Stimulated activated naive B cell treated with anti-CD40 and anti-IgM and Interleukin-4, amounts not matched to agents 10 μg/mL and 1 μg/mL and 100 μg/mL, for 72 hours (primary cell): ENCODE measurements around the gene UGT1A8.
"Not testable (repeated sequence)": the region's sequence is repeated elsewhere in the genome, so short reads cannot be mapped to it uniquely, and the experiment has no call there.

Experiments
- ATAC-seq, 2 donors: fragments of 150-1000 bp; cut with Tn5 transposase; replicated peaks; 2 replicates each; pipeline ENCODE4 v1.10.0; 2021; ENCODE audit warnings: moderate library complexity in 1 of 2
- DNase-seq: peaks from one replicate; pipeline ENCODE4 v3.0.0; 2021
- H3K27ac Mint-ChIP-seq: one replicate; pipeline ENCODE4 v1.8.0; 2022; ENCODE audit warnings: mild to moderate bottlenecking, mixed read lengths
- H3K27me3 Mint-ChIP-seq, 2 donors: one replicate each; pipeline ENCODE4 v1.8.0; 2022; ENCODE audit warnings: mixed read lengths in 2 of 2
- H3K36me3 Mint-ChIP-seq, 2 donors: one replicate each; pipeline ENCODE4 v1.8.0; 2022; ENCODE audit warnings: mixed read lengths in 2 of 2, mild to moderate bottlenecking in 1 of 2
- H3K4me1 Mint-ChIP-seq, 2 donors: one replicate each; pipeline ENCODE4 v1.8.0; 2022; ENCODE audit warnings: mixed read lengths in 2 of 2, mild to moderate bottlenecking in 1 of 2
- H3K4me3 Mint-ChIP-seq, 2 donors: one replicate each; pipeline ENCODE4 v1.8.0; 2022; ENCODE audit warnings: mild to moderate bottlenecking in 2 of 2, mixed read lengths in 2 of 2, moderate library complexity in 1 of 2
- H3K9me3 Mint-ChIP-seq, 2 donors: one replicate each; pipeline ENCODE4 v1.8.0; 2022; ENCODE audit warnings: mixed read lengths in 2 of 2, mild to moderate bottlenecking in 1 of 2

Gene UGT1A8

GRCh38 chr2:233604826-233605225, 12.6 kb upstream of the UGT1A8 start:
- H3K27me3 Mint-ChIP-seq = peaks cover 14 to 21% of the 10 kb centered on the region in 2 donors
- peaks cover 6 to 7% of the 10 kb centered on the region in 2 donors for H3K36me3 Mint-ChIP-seq
- no peak overlapping the region for H3K27ac Mint-ChIP-seq
- no peak overlapping the region for H3K4me3 Mint-ChIP-seq
- H3K9me3 Mint-ChIP-seq = peaks cover 3 to 4% of the 10 kb centered on the region in 2 donors
- DNase-seq = no peak
- ATAC-seq = no peak
- H3K4me1 Mint-ChIP-seq = no peaks in the 10 kb centered on the region

- no peaks in the 10 kb centered on the region for H3K4me1 Mint-ChIP-seq
- DNase-seq (no peak), ATAC-seq (no peak)
- peaks cover 6 to 7% of the 10 kb centered on the region in 2 donors for H3K36me3 Mint-ChIP-seq
- peaks cover 6 to 8% of the 10 kb centered on the region in 2 donors for H3K9me3 Mint-ChIP-seq
- H3K4me3 Mint-ChIP-seq = no peak overlapping the region
- H3K27me3 Mint-ChIP-seq = peaks cover 9 to 16% of the 10 kb centered on the region in 2 donors
- no peak overlapping the region for H3K27ac Mint-ChIP-seq
Observed at GRCh38 chr2:233605680-233606079, 11.8 kb upstream of the UGT1A8 start.

- Mint-ChIP-seq H3K4me3 (no peak overlapping the region), H3K27ac (no peak overlapping the region), H3K4me1 (no peaks in the 10 kb centered on the region), H3K9me3 (peaks cover 13 to 33% of the 10 kb centered on the region in 2 donors), H3K36me3 (peaks cover 0 to 10% of the 10 kb centered on the region in 2 donors), H3K27me3 (peaks cover 15 to 29% of the 10 kb centered on the region in 2 donors)
- no peak for DNase-seq
- no peak for ATAC-seq
Observed at GRCh38 chr2:233611284-233611683, 6.1 kb upstream of the UGT1A8 start.

- peaks cover 0 to 15% of the 10 kb centered on the region in 2 donors for H3K9me3 Mint-ChIP-seq
Observed at GRCh38 chr2:233620204-233620603, 2.8 kb downstream of the UGT1A8 start.

GRCh38 chr2:233621863-233622262, 4.4 kb downstream of the UGT1A8 start:
- DNase-seq, H3K27ac Mint-ChIP-seq, H3K4me3 Mint-ChIP-seq, H3K4me1 Mint-ChIP-seq, H3K36me3 Mint-ChIP-seq, ATAC-seq, H3K9me3 Mint-ChIP-seq: not testable (repeated sequence)
- H3K27me3 Mint-ChIP-seq = peaks cover 14 to 19% of the 10 kb centered on the region in 2 donors

More at GRCh38 chr2:233620204-233620603, 2.8 kb downstream of the UGT1A8 start:
- Mint-ChIP-seq H3K27ac (no peak overlapping the region), H3K4me3 (no peak overlapping the region), H3K27me3 (peaks cover 23 to 36% of the 10 kb centered on the region in 2 donors), H3K36me3 (no peaks in the 10 kb centered on the region), H3K4me1 (no peaks in the 10 kb centered on the region)
- no peak for DNase-seq
- ATAC-seq = no peak

GRCh38 chr2:233627331-233628025, 10.0 kb downstream of the UGT1A8 start:
- Mint-ChIP-seq H3K4me3 (no peak overlapping the region), H3K9me3 (peaks cover 17 to 22% of the 10 kb centered on the region in 2 donors), H3K36me3 (peaks cover 6 to 7% of the 10 kb centered on the region in 2 donors), H3K27ac (no peak overlapping the region), H3K27me3 (peaks cover 27 to 32% of the 10 kb centered on the region in 2 donors), H3K4me1 (peaks cover 0 to 2% of the 10 kb centered on the region in 2 donors)
- DNase-seq (no peak), ATAC-seq (no peak)

- not testable (repeated sequence) for ATAC-seq, H3K4me3 Mint-ChIP-seq, H3K4me1 Mint-ChIP-seq, H3K36me3 Mint-ChIP-seq, H3K9me3 Mint-ChIP-seq, DNase-seq, H3K27ac Mint-ChIP-seq
- H3K27me3 Mint-ChIP-seq = peaks cover 36 to 51% of the 10 kb centered on the region in 2 donors
Observed at GRCh38 chr2:233636306-233636705, 18.9 kb downstream of the UGT1A8 start, which contains the start of gene UGT1A10. TSS of gene UGT1A10 (plus strand) at chr2:233636448. CDS start at chr2:233636523, 75 bp downstream.

GRCh38 chr2:233638836-233639235, 21.4 kb downstream of the UGT1A8 start:
- Mint-ChIP-seq H3K27ac (no peak overlapping the region), H3K4me3 (no peak overlapping the region), H3K36me3 (no peaks in the 10 kb centered on the region), H3K9me3 (peaks cover 9% of the 10 kb centered on the region in 2 donors), H3K27me3 (peaks cover 18 to 36% of the 10 kb centered on the region in 2 donors), H3K4me1 (peaks cover 0 to 6% of the 10 kb centered on the region in 2 donors)
- DNase-seq (no peak), ATAC-seq (no peak)

GRCh38 chr2:233639860-233640259, 22.4 kb downstream of the UGT1A8 start:
- H3K27ac Mint-ChIP-seq = no peak overlapping the region
- H3K4me1 Mint-ChIP-seq = peaks cover 0 to 6% of the 10 kb centered on the region in 2 donors
- H3K36me3 Mint-ChIP-seq = no peaks in the 10 kb centered on the region
- H3K9me3 Mint-ChIP-seq = peaks cover 9 to 10% of the 10 kb centered on the region in 2 donors
- ATAC-seq (no peak), DNase-seq (no peak)
- no peak overlapping the region for H3K4me3 Mint-ChIP-seq
- peaks cover 16 to 26% of the 10 kb centered on the region in 2 donors for H3K27me3 Mint-ChIP-seq

GRCh38 chr2:233643128-233643527, 25.7 kb downstream of the UGT1A8 start:
- ATAC-seq (no peak), DNase-seq (no peak)
- no peak overlapping the region for H3K4me3 Mint-ChIP-seq
- peaks cover 0 to 6% of the 10 kb centered on the region in 2 donors for H3K4me1 Mint-ChIP-seq
- peaks cover 29 to 32% of the 10 kb centered on the region in 2 donors for H3K9me3 Mint-ChIP-seq
- peaks cover 16 to 28% of the 10 kb centered on the region in 2 donors for H3K27me3 Mint-ChIP-seq
- H3K27ac Mint-ChIP-seq = no peak overlapping the region
- H3K36me3 Mint-ChIP-seq = peaks cover 6 to 16% of the 10 kb centered on the region in 2 donors

GRCh38 chr2:233646033-233646432, 28.6 kb downstream of the UGT1A8 start:
- not testable (repeated sequence) for H3K4me1 Mint-ChIP-seq, H3K4me3 Mint-ChIP-seq, ATAC-seq, H3K27ac Mint-ChIP-seq, DNase-seq
- Mint-ChIP-seq H3K36me3 (peaks cover 6 to 16% of the 10 kb centered on the region in 2 donors), H3K9me3 (peaks cover 29 to 32% of the 10 kb centered on the region in 2 donors), H3K27me3 (peaks cover 16 to 36% of the 10 kb centered on the region in 2 donors)

GRCh38 chr2:233650981-233651380, 33.5 kb downstream of the UGT1A8 start:
- H3K9me3 Mint-ChIP-seq = peaks cover 15 to 16% of the 10 kb centered on the region in 2 donors
- no peak overlapping the region for H3K27ac Mint-ChIP-seq
- H3K36me3 Mint-ChIP-seq = peaks cover 9 to 16% of the 10 kb centered on the region in 2 donors
- no peaks in the 10 kb centered on the region for H3K4me1 Mint-ChIP-seq
- no peak overlapping the region for H3K4me3 Mint-ChIP-seq
- H3K27me3 Mint-ChIP-seq = peaks cover 22 to 33% of the 10 kb centered on the region in 2 donors
- ATAC-seq (no peak), DNase-seq (no peak)

GRCh38 chr2:233651430-233651829, 34.0 kb downstream of the UGT1A8 start:
- ATAC-seq (no peak), DNase-seq (no peak)
- peaks cover 13% of the 10 kb centered on the region in 2 donors for H3K9me3 Mint-ChIP-seq
- H3K4me1 Mint-ChIP-seq = no peaks in the 10 kb centered on the region
- H3K27ac Mint-ChIP-seq = no peak overlapping the region
- H3K4me3 Mint-ChIP-seq = no peak overlapping the region
- H3K27me3 Mint-ChIP-seq = peaks cover 21 to 29% of the 10 kb centered on the region in 2 donors
- H3K36me3 Mint-ChIP-seq = peaks cover 7 to 14% of the 10 kb centered on the region in 2 donors

- no peaks in the 10 kb centered on the region for H3K4me1 Mint-ChIP-seq
- peaks cover 14 to 18% of the 10 kb centered on the region in 2 donors for H3K27me3 Mint-ChIP-seq
- ATAC-seq (no peak), DNase-seq (no peak)
- H3K4me3 Mint-ChIP-seq = no peak overlapping the region
- H3K9me3 Mint-ChIP-seq = no peaks in the 10 kb centered on the region
- peaks cover 0 to 3% of the 10 kb centered on the region in 2 donors for H3K36me3 Mint-ChIP-seq
- no peak overlapping the region for H3K27ac Mint-ChIP-seq
Observed at GRCh38 chr2:233654501-233654900, 37.1 kb downstream of the UGT1A8 start.

- Mint-ChIP-seq H3K9me3 (no peaks in the 10 kb centered on the region), H3K27me3 (peaks cover 19 to 20% of the 10 kb centered on the region in 2 donors), H3K27ac (no peak overlapping the region), H3K4me1 (no peaks in the 10 kb centered on the region), H3K36me3 (peaks cover 0 to 3% of the 10 kb centered on the region in 2 donors), H3K4me3 (no peak overlapping the region)
- DNase-seq (no peak), ATAC-seq (no peak)
Observed at GRCh38 chr2:233655043-233655442, 37.6 kb downstream of the UGT1A8 start.
